ENCODE data around the gene ANKRD17.
A peak's percentile ranks its signal among the peaks of the same experiment; 100 is the strongest.

ANKRD17 gene

DNA sequence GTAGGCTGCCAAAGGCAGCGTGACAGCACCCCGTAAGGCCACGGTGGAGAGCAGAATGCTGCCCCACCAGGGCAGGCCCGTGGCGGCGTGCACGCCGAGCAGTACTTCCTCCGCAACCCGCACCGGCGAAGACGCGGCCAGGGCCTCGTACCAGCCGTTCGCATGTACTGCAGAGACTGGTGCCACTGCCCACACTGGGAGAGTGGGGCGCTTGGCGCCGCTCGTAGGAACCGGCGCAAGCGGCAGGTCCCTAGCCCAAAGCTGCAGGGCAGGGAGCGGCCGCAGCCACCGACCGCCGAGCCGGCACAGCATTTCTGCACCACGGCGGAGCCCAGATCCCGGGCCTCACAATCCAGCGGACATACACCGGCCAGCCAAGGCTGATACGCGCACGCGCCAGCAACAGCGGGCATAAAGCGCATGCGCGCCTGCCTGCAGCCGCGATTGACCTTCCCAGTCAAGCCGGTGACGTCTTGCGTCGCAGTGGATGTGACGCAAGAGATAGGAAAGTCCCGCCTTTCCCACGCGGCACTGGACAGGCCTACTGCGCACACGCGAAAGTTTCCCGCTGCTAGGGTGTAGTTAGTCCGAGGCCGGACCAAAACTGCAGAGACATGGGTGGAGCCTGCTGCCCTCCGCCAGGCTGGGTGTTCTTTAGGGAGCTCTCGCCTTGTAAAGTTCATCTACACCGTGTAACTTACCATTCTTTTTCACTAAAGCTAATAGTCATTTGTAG lies 189.1 kb downstream of the ANKRD17 start, which contains the start of gene COX18 (continued):
- TF ChIP-seq ZEB2 (tag by site-specific recombination; IDR thresholded peaks at IDR 0.05): no peak; the same call in 1 of the 2 replicates
- TF ChIP-seq, protein P1, sequence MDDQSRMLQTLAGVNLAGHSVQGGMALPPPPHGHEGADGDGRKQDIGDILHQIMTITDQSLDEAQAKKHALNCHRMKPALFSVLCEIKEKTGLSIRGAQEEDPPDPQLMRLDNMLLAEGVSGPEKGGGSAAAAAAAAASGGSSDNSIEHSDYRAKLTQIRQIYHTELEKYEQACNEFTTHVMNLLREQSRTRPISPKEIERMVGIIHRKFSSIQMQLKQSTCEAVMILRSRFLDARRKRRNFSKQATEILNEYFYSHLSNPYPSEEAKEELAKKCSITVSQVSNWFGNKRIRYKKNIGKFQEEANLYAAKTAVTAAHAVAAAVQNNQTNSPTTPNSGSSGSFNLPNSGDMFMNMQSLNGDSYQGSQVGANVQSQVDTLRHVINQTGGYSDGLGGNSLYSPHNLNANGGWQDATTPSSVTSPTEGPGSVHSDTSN (CRISPR knock-in tag; IDR thresholded peaks at IDR 0.05): no peak
- TF ChIP-seq ZNF658 (tag by site-specific recombination; IDR thresholded peaks at IDR 0.05): no peak
- TF ChIP-seq, protein P2, sequence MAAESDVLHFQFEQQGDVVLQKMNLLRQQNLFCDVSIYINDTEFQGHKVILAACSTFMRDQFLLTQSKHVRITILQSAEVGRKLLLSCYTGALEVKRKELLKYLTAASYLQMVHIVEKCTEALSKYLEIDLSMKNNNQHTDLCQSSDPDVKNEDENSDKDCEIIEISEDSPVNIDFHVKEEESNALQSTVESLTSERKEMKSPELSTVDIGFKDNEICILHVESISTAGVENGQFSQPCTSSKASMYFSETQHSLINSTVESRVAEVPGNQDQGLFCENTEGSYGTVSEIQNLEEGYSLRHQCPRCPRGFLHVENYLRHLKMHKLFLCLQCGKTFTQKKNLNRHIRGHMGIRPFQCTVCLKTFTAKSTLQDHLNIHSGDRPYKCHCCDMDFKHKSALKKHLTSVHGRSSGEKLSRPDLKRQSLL (tag by site-specific recombination; IDR thresholded peaks at IDR 0.05): no peak
- TF ChIP-seq ZNF155 (tag by site-specific recombination; IDR thresholded peaks at IDR 0.05): no peak
- TF ChIP-seq GLI2 (tag by site-specific recombination; IDR thresholded peaks at IDR 0.05; ENCODE audit: borderline replicate concordance, low read depth): no peak
- TF ChIP-seq, protein P3, sequence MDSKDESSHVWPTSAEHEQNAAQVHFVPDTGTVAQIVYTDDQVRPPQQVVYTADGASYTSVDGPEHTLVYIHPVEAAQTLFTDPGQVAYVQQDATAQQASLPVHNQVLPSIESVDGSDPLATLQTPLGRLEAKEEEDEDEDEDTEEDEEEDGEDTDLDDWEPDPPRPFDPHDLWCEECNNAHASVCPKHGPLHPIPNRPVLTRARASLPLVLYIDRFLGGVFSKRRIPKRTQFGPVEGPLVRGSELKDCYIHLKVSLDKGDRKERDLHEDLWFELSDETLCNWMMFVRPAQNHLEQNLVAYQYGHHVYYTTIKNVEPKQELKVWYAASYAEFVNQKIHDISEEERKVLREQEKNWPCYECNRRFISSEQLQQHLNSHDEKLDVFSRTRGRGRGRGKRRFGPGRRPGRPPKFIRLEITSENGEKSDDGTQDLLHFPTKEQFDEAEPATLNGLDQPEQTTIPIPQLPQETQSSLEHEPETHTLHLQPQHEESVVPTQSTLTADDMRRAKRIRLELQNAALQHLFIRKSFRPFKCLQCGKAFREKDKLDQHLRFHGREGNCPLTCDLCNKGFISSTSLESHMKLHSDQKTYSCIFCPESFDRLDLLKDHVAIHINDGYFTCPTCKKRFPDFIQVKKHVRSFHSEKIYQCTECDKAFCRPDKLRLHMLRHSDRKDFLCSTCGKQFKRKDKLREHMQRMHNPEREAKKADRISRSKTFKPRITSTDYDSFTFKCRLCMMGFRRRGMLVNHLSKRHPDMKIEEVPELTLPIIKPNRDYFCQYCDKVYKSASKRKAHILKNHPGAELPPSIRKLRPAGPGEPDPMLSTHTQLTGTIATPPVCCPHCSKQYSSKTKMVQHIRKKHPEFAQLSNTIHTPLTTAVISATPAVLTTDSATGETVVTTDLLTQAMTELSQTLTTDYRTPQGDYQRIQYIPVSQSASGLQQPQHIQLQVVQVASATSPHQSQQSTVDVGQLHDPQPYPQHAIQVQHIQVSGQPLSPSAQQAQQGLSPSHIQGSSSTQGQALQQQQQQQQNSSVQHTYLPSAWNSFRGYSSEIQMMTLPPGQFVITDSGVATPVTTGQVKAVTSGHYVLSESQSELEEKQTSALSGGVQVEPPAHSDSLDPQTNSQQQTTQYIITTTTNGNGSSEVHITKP (tag by site-specific recombination; IDR thresholded peaks at IDR 0.05): peak; percentile 98
- no peak for TF ChIP-seq ZNF248 (tag by site-specific recombination; IDR thresholded peaks at IDR 0.05)
- TF ChIP-seq ZSCAN23 (tag by site-specific recombination; IDR thresholded peaks at IDR 0.05): no peak
- no peak for TF ChIP-seq ZSCAN30 (tag by site-specific recombination; IDR thresholded peaks at IDR 0.05)
- TF ChIP-seq ZNF555 (tag by site-specific recombination; conservative IDR thresholded peaks at IDR 0.05): no peak
- peak; percentile 33; the same call in 1 of the 2 replicates for TF ChIP-seq ZNF660 (tag by site-specific recombination; IDR thresholded peaks at IDR 0.05)
- TF ChIP-seq PRDM4 (tag by site-specific recombination; IDR thresholded peaks at IDR 0.05): no peak
- TF ChIP-seq ZNF558 (tag by site-specific recombination; IDR thresholded peaks at IDR 0.05): no peak
- no peak for TF ChIP-seq SCRT1 (tag by site-specific recombination; IDR thresholded peaks at IDR 0.05; ENCODE audit: borderline replicate concordance)
- no peak for TF ChIP-seq SCRT2 (tag by site-specific recombination; IDR thresholded peaks at IDR 0.05)
- 0 out of 2 replicates have a peak, but pooled peaks have one; percentile 25 for TF ChIP-seq ZBTB8A (tag by site-specific recombination; IDR thresholded peaks at IDR 0.05)
- no peak for TF ChIP-seq HOXA7 (CRISPR knock-in tag; IDR thresholded peaks at IDR 0.05; ENCODE audit: borderline replicate concordance)
- no peak for TF ChIP-seq ZNF624 (tag by site-specific recombination; IDR thresholded peaks at IDR 0.05)
- TF ChIP-seq HIC1 (tag by site-specific recombination; IDR thresholded peaks at IDR 0.05): peak; percentile 71; the same call in 1 of the 2 replicates
- TF ChIP-seq ZBTB21 (tag by site-specific recombination; IDR thresholded peaks at IDR 0.05): peak; percentile 98
- 0 out of 2 replicates have a peak, but pooled peaks have one; percentile 12 for TF ChIP-seq ZNF843 (tag by site-specific recombination; IDR thresholded peaks at IDR 0.05)
- TF ChIP-seq, protein P4, sequence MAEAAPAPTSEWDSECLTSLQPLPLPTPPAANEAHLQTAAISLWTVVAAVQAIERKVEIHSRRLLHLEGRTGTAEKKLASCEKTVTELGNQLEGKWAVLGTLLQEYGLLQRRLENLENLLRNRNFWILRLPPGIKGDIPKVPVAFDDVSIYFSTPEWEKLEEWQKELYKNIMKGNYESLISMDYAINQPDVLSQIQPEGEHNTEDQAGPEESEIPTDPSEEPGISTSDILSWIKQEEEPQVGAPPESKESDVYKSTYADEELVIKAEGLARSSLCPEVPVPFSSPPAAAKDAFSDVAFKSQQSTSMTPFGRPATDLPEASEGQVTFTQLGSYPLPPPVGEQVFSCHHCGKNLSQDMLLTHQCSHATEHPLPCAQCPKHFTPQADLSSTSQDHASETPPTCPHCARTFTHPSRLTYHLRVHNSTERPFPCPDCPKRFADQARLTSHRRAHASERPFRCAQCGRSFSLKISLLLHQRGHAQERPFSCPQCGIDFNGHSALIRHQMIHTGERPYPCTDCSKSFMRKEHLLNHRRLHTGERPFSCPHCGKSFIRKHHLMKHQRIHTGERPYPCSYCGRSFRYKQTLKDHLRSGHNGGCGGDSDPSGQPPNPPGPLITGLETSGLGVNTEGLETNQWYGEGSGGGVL (tag by site-specific recombination; IDR thresholded peaks at IDR 0.05): no peak
- no peak for TF ChIP-seq ZNF133 (tag by site-specific recombination; IDR thresholded peaks at IDR 0.05)
- 0 out of 2 replicates have a peak, but pooled peaks have one; percentile 23 for TF ChIP-seq ZNF239 (tag by site-specific recombination; IDR thresholded peaks at IDR 0.05)
- no peak for TF ChIP-seq ZNF146 (tag by site-specific recombination; IDR thresholded peaks at IDR 0.05)
- TF ChIP-seq ZIC2 (tag by site-specific recombination; IDR thresholded peaks at IDR 0.05): no peak
- no peak for TF ChIP-seq ZNF138 (tag by site-specific recombination; IDR thresholded peaks at IDR 0.05; ENCODE audit: borderline replicate concordance)
